Vein endothelial cell (primary cell): ENCODE measurements around the gene YPEL5. TPM values are rescaled to one million over a fixed set of nuclear protein-coding genes. Genes with fewer than 3 reads are reported as not detected.

Source experiments
- small RNA-seq: library from RNA; depleted of rRNA; stranded (forward); fragments of <200 nt; gene quantifications from one replicate; pipeline ENCODE3, GENCODE V24; 2012
- total RNA-seq: library from RNA; depleted of rRNA; stranded (reverse); fragments of >200 nt; gene quantifications from 2 replicates; pipeline ENCODE4 v1.2.3, GENCODE V29; 2012

Gene YPEL5
- 69.8 and 78.4 TPM in 2 replicates for total RNA-seq

GRCh38 chr2:30146337-30147195 is at the start of gene YPEL5:
Gene YPEL5, plus strand, starts transcription at chr2:30147007. Its CDS starts 9,645 bp downstream, at chr2:30156652.

Small RNA genes within 50 kb of the gene (small RNA-seq; reads per million reads assigned to genes)
- gene SNORA10B, result 0.34 reads per million, percentile 14 among the genes with 10 or more reads in this experiment

Other genes starting within 250 kb of the YPEL5 start
- gene ALK, start 225.4 kb upstream of the YPEL5 start, total RNA-seq, result not detected in 2 replicates
- gene LBH, start 84.5 kb downstream of the YPEL5 start, total RNA-seq, result 23.0 and 41.2 TPM in 2 replicates